ENCODE data around the gene LILRB5.

The LILRB5 gene

DNA sequence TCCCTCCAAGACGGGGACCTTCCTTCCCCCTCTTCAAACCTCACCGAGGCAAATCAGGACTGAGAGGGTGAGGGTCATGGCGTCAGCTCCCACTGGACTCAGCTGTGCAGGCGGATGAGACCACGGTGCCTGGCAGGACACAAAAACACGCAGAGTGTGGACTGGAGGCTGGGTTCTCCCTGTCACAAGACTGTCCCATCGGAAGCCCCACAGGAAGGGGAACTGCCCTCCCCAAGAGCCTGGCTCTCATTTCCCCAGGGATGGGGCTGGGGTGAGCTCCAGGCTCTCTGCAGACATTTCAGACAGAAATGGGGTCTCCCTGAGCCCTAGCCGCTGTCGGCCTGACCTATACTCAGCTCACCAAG lies at the start of gene LILRB5:
Gene LILRB5 (minus strand): TSS at position 158 of the 365 bp plus-strand sequence. CDS start 80 bp downstream, at position 78.
- DNase-seq (ENCODE audit: low read depth): no peak
- no peak within 1 kb of the TSS for H3K4me3 ChIP-seq (ENCODE audit: control insufficient read depth, low read depth, low read length)
- TF ChIP-seq, protein P1, sequence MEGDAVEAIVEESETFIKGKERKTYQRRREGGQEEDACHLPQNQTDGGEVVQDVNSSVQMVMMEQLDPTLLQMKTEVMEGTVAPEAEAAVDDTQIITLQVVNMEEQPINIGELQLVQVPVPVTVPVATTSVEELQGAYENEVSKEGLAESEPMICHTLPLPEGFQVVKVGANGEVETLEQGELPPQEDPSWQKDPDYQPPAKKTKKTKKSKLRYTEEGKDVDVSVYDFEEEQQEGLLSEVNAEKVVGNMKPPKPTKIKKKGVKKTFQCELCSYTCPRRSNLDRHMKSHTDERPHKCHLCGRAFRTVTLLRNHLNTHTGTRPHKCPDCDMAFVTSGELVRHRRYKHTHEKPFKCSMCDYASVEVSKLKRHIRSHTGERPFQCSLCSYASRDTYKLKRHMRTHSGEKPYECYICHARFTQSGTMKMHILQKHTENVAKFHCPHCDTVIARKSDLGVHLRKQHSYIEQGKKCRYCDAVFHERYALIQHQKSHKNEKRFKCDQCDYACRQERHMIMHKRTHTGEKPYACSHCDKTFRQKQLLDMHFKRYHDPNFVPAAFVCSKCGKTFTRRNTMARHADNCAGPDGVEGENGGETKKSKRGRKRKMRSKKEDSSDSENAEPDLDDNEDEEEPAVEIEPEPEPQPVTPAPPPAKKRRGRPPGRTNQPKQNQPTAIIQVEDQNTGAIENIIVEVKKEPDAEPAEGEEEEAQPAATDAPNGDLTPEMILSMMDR (conservative IDR thresholded peaks at IDR 0.05; ENCODE audit: control insufficient read depth, insufficient read depth, low read depth, low read length): no peak

DNA sequence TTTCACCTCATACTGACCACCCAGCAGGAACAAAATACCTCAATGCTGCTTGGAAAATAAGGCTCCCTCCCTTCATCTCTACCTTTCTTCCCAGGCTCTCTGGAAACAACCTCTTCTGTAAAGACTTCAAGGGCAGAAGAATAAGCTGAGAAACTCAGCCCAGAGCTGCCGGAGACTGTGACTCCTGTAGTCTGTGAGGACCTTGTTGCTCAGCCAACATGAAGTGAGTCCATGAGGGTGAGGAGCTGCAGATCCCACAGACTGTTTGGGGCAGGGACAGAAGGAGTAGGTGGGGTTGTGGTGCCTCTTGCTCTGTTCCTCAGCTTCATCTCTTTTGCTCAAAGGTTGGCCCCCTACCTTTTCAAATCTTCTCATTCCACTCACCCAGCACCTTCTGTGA lies 48.1 kb upstream of the LILRB5 start:
- no peak for DNase-seq (ENCODE audit: low read depth)
- TF ChIP-seq, protein P1 (conservative IDR thresholded peaks at IDR 0.05; ENCODE audit: control insufficient read depth, insufficient read depth, low read depth, low read length): no peak
- H3K4me3 ChIP-seq (ENCODE audit: control insufficient read depth, low read depth, low read length): no peak overlapping the region

DNA sequence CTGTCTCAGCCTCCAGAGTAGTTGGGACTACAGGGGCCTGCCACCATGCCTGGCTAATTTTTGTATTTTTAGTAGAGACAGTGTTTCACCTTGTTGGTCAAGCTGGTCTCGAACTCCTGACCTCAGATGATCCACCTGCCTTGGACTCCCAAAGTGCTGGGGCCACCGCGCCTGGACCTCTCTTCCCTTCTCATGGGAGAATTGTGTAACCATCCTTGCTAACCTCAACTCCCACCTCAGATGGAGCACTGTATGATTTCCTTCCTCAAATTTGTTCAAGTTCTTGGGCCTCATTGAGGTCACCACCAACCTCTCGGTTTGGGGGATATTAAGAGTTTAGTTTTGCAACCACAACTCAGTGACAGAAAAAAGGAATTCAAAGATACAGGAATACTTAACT lies 45.2 kb upstream of the LILRB5 start:
- TF ChIP-seq, protein P1 (conservative IDR thresholded peaks at IDR 0.05; ENCODE audit: control insufficient read depth, insufficient read depth, low read depth, low read length): no peak
- DNase-seq (ENCODE audit: low read depth): no peak
- no peak overlapping the region for H3K4me3 ChIP-seq (ENCODE audit: control insufficient read depth, low read depth, low read length)

DNA sequence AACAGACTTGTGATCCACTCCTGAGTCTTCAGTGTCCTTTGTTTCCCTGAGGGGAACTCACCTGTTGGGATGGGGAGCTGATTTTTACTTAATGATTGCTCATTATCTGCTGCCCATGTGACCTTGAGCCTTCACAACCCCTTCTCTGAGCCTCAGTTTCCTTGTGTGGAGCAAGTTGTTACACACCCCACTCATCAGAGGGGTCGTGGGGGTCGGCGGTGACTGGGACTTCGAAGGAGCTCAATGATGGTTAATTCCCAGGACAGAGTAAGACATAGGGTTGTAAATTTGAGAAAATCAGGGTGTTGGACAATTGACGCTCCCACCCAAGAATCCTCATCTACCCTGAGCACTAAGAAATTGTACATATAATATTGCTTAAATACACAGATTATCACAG lies 42.4 kb upstream of the LILRB5 start:
- no peak overlapping the region for H3K4me3 ChIP-seq (ENCODE audit: control insufficient read depth, low read depth, low read length)
- DNase-seq (ENCODE audit: low read depth): no peak
- TF ChIP-seq, protein P1 (conservative IDR thresholded peaks at IDR 0.05; ENCODE audit: control insufficient read depth, insufficient read depth, low read depth, low read length): no peak

DNA sequence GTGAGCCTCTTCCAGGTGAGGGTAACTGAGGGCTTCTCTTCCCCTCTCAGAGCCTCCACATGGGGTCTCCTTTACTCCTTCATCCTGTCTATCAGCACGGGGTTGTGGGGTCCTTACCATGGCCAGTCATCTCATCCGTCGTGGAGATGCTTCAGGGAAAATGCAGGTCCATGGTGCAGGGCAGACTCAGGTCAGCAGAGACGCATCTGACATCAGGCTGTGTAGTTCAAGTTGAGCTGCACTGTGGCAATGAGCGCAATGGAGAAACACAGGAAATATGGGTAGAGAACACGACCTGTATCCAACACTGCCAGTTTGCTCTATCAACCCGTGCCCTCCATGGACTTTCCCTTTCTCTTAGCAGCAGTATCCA lies 42.0 kb upstream of the LILRB5 start:
- TF ChIP-seq, protein P1 (conservative IDR thresholded peaks at IDR 0.05; ENCODE audit: control insufficient read depth, insufficient read depth, low read depth, low read length): no peak
- no peak overlapping the region for H3K4me3 ChIP-seq (ENCODE audit: control insufficient read depth, low read depth, low read length)
- DNase-seq (ENCODE audit: low read depth): no peak

DNA sequence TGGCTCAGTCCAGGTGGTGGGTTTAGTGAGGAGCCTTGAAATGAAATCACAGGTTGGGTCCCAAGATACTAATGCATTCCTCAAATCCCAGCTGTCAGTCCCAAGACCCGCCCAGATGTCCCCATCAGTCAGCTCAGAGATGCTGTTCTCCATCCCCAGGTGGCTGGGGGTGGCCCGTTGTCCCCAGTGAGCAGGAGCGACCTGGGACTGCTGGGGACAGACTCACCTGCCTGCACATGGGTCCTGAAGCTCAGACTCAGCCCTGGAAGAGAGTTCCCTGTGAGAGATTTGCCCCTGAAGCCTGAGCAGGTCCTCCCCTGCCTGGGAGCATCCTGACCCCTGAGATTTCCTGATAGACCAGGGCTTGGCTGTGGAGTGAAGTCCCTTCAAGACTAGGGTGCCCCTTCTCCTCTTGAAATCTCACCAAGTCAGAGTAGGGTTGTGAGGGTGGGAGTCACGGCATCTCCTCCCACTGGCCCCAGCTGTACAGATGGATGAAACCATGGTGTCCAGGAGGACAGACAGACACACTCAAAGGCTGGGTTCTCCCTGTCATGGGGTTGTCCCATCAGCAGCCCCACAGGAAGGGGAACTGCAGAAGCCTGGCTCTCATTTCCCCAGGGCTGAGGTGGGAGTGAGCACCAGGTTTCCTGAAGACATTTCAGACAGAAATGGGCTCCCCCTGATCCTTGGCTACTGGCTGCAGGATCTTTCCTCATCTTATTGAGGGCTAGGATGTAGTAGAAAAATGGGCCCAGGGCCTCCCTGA lies 41.5 kb upstream of the LILRB5 start:
- H3K4me3 ChIP-seq (ENCODE audit: control insufficient read depth, low read depth, low read length): no peak overlapping the region
- DNase-seq (ENCODE audit: low read depth): no peak
- TF ChIP-seq, protein P1 (conservative IDR thresholded peaks at IDR 0.05; ENCODE audit: control insufficient read depth, insufficient read depth, low read depth, low read length): no peak
